Naive thymus-derived CD4-positive, alpha-beta T cell (primary cell): ENCODE data around the gene TNRC6A. TPM values are rescaled to one million over a fixed set of nuclear protein-coding genes. Genes with fewer than 3 reads are reported as not detected.
A peak's percentile ranks its signal among the peaks of the same experiment; 100 is the strongest.

Source experiments
- ATAC-seq: fragments of 150-1000 bp; cut with Tn5 transposase; 2 replicates; pipeline ENCODE4 v1.10.0; 2021; ENCODE audit warnings: mild to moderate bottlenecking, moderate library complexity
- CTCF ChIA-PET: fragments of 350-600 bp; sonication (Branson Sonifier 250); formaldehyde crosslinking; loops from one replicate; lab custom pipeline; 2021; ENCODE audit warnings: antibody characterized with exemption; lab: Charles Lee
- POLR2A ChIA-PET: fragments of 350-600 bp; sonication (Branson Sonifier 250); formaldehyde crosslinking; loops from one replicate; lab custom pipeline; 2021; ENCODE audit warnings: antibody characterized with exemption, inconsistent platforms; lab: Charles Lee
- DNase-seq, 9 donors: peaks; one replicate each; pipeline versions ENCODE4 v3.0.0 to v3.0.0-alpha.2; 2020 to 2022; ENCODE audit warnings: mixed read lengths in 1 of 9
- H3K27ac ChIP-seq: one replicate; pipeline ENCODE4 v1.7.0; 2013; ENCODE audit warnings: mild to moderate bottlenecking, low read depth, low read length, moderate library complexity
- H3K27me3 ChIP-seq, 2 donors: one replicate each; pipeline ENCODE4 v1.7.0; 2013; ENCODE audit warnings: low read length in 2 of 2, mild to moderate bottlenecking in 2 of 2, moderate library complexity in 2 of 2; ENCODE audit not compliant: control insufficient read depth in 2 of 2, insufficient read depth in 2 of 2
- H3K36me3 ChIP-seq, 3 experiments: 1 replicate in 2 of 3; 2 replicates in 1 of 3; pipeline ENCODE4 v1.7.0; 2013; ENCODE audit warnings: low read length in 3 of 3, mild to moderate bottlenecking in 3 of 3, moderate library complexity in 1 of 3; ENCODE audit not compliant: insufficient read depth in 3 of 3, control insufficient read depth in 2 of 3
- H3K4me1 ChIP-seq, 2 donors: one replicate each; pipeline ENCODE4 v1.7.0; 2013; ENCODE audit warnings: low read length in 2 of 2, mild to moderate bottlenecking in 2 of 2, moderate library complexity in 1 of 2; ENCODE audit not compliant: control insufficient read depth in 2 of 2, insufficient read depth in 2 of 2
- H3K4me3 ChIP-seq: 2 replicates; pipeline ENCODE4 v1.7.0; 2013; ENCODE audit warnings: mild to moderate bottlenecking, low read length
- H3K9me3 ChIP-seq, 3 experiments: 1 replicate in 2 of 3; 2 replicates in 1 of 3; pipeline ENCODE4 v1.7.0; 2013; ENCODE audit warnings: low read length in 3 of 3; ENCODE audit not compliant: control insufficient read depth in 2 of 3
- H3K27ac Mint-ChIP-seq, 9 donors: one replicate each; pipeline ENCODE4 v1.8.0; 2020 to 2022; ENCODE audit warnings: mixed read lengths in 9 of 9, mild to moderate bottlenecking in 8 of 9, moderate library complexity in 5 of 9, inconsistent platforms in 2 of 9
- H3K27me3 Mint-ChIP-seq, 5 donors: one replicate each; pipeline ENCODE4 v1.8.0; 2021 to 2022; ENCODE audit warnings: mixed read lengths in 5 of 5, mild to moderate bottlenecking in 1 of 5
- H3K36me3 Mint-ChIP-seq, 5 donors: one replicate each; pipeline ENCODE4 v1.8.0; 2020 to 2022; ENCODE audit warnings: mixed read lengths in 5 of 5, mild to moderate bottlenecking in 3 of 5, inconsistent platforms in 1 of 5
- H3K4me1 Mint-ChIP-seq, 7 donors: one replicate each; pipeline ENCODE4 v1.8.0; 2020 to 2022; ENCODE audit warnings: mixed read lengths in 7 of 7, mild to moderate bottlenecking in 3 of 7, inconsistent platforms in 1 of 7
- H3K4me3 Mint-ChIP-seq, 10 donors: one replicate each; pipeline ENCODE4 v1.8.0; 2020 to 2022; ENCODE audit warnings: mild to moderate bottlenecking in 10 of 10, mixed read lengths in 10 of 10, moderate library complexity in 6 of 10, inconsistent platforms in 2 of 10
- H3K9me3 Mint-ChIP-seq, 11 donors: one replicate each; pipeline ENCODE4 v1.8.0; 2020 to 2022; ENCODE audit warnings: mixed read lengths in 11 of 11, mild to moderate bottlenecking in 4 of 11, inconsistent platforms in 1 of 11, moderate library complexity in 1 of 11
- intact Hi-C, 2 donors: fragments of 100-400 bp; cut with micrococcal nuclease; formaldehyde crosslinking; loops; one replicate each; pipeline ENCODE4 v1.15.1; 2023
- polyA plus RNA-seq, 2 donors: library from polyadenylated mRNA; unstranded; fragments of 300-500 nt; fragmentation: Illumina TruSeq; gene quantifications; one replicate each; pipeline ENCODE4 v1.2.3, GENCODE V29; 2021
- total RNA-seq, 6 experiments: library from RNA in 5 of 6; stranded (reverse) in 5 of 6; gene quantifications; 1 replicate in 5 of 6; 2 replicates in 1 of 6; pipeline ENCODE4 v1.2.3 and lab custom pipeline; 2021 to 2026

TNRC6A gene
- total and polyA plus RNA-seq, 7 experiments from 2014 or later = 13.4 to 110 (median 75.2) TPM

GRCh38 chr16:24815021-24815420, 85.6 kb downstream of the TNRC6A start:
- Histone ChIP-seq H3K36me3 (peaks cover 25 to 89% (median 26%) of the 10 kb centered on the region in 3 experiments), H3K27ac (no peak overlapping the region), H3K27me3 (no peaks in the 10 kb centered on the region), H3K4me3 (no peak overlapping the region), H3K4me1 (no peaks in the 10 kb centered on the region), H3K9me3 (no peaks in the 10 kb centered on the region)
- no peaks in the 10 kb centered on the region for H3K27me3 Mint-ChIP-seq
- ChIA-PET POLR2A (no interaction called here), CTCF (interaction anchor here (0.6 kb wide), 1 partner anchor 118 kb away, joined by 3 read pairs; no protein-coding TSS in a partner anchor)
- peaks cover 0 to 2% (median 0%) of the 10 kb centered on the region in 7 donors for H3K4me1 Mint-ChIP-seq
- intact Hi-C loops = loop anchor here in 1 of 2 donors (10.0 kb wide), 1 partner anchor 130 kb away; no protein-coding TSS in a partner anchor
- H3K27ac Mint-ChIP-seq = no peak overlapping the region
- ATAC-seq (no peak), DNase-seq (no peak)
- no peaks in the 10 kb centered on the region for H3K9me3 Mint-ChIP-seq
- H3K4me3 Mint-ChIP-seq = no peak overlapping the region
- peaks cover 18 to 53% (median 35%) of the 10 kb centered on the region in 5 donors for H3K36me3 Mint-ChIP-seq

GRCh38 chr16:24816688-24817087, 87.2 kb downstream of the TNRC6A start:
- Histone ChIP-seq H3K27ac (no peak overlapping the region), H3K27me3 (no peaks in the 10 kb centered on the region), H3K9me3 (no peaks in the 10 kb centered on the region), H3K4me3 (no peak overlapping the region), H3K36me3 (peaks cover 23 to 89% (median 42%) of the 10 kb centered on the region in 3 experiments), H3K4me1 (no peaks in the 10 kb centered on the region)
- Mint-ChIP-seq H3K4me3 (no peak overlapping the region), H3K9me3 (no peaks in the 10 kb centered on the region), H3K4me1 (peaks cover 0 to 2% (median 0%) of the 10 kb centered on the region in 7 donors), H3K27me3 (no peaks in the 10 kb centered on the region), H3K36me3 (peaks cover 18 to 54% (median 31%) of the 10 kb centered on the region in 5 donors), H3K27ac (peak overlapping the region in 1 of 9 donors; percentile 59)
- intact Hi-C loops = loop anchor here in 1 of 2 donors (10.0 kb wide), 1 partner anchor 128 kb away; no protein-coding TSS in a partner anchor
- DNase-seq (no peak), ATAC-seq (no peak)
- ChIA-PET CTCF (no interaction called here), POLR2A (no interaction called here)

- no peak overlapping the region for H3K4me3 Mint-ChIP-seq
- H3K4me1 ChIP-seq = no peaks in the 10 kb centered on the region
- no peak for ATAC-seq
Observed at GRCh38 chr16:24819462-24820040, 90.1 kb downstream of the TNRC6A start.

DNA sequence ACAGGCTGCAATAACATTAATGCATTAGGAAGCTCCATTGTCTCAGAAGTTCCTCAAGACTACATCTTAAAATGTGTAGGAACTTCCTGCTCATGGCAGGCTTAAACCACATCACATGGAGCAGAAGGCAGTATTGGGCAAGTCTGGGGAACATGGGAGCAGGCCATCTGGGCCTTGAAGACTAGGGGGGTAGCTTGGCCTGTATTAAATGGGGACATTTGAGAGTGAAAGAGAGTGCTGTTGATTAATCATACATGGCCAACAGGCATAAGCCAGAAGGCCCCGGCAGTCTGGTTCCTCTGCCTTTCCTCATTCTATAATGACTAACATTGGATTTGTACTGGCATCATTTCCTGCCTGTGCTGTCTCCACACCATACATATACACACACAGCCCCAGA, 91.1 kb downstream of the TNRC6A start:
- Histone ChIP-seq H3K4me1 (no peaks in the 10 kb centered on the region), H3K27ac (no peak overlapping the region), H3K27me3 (no peaks in the 10 kb centered on the region), H3K36me3 (peaks cover 24 to 83% (median 40%) of the 10 kb centered on the region in 3 experiments), H3K4me3 (no peak overlapping the region), H3K9me3 (no peaks in the 10 kb centered on the region)
- no peak for ATAC-seq
- intact Hi-C loops = no loop called here
- Mint-ChIP-seq H3K4me1 (peaks cover 0 to 4% (median 0%) of the 10 kb centered on the region in 7 donors), H3K36me3 (peaks cover 18 to 70% (median 30%) of the 10 kb centered on the region in 5 donors), H3K27me3 (no peaks in the 10 kb centered on the region), H3K4me3 (no peak overlapping the region), H3K27ac (peak overlapping the region in 6 of 9 donors; percentile 19 to 72 (median 52)), H3K9me3 (no peaks in the 10 kb centered on the region)
- no peak for DNase-seq
- ChIA-PET POLR2A (no interaction called here), CTCF (no interaction called here)

More at GRCh38 chr16:24819462-24820040, 90.1 kb downstream of the TNRC6A start:
- Mint-ChIP-seq H3K27me3 (no peaks in the 10 kb centered on the region), H3K9me3 (no peaks in the 10 kb centered on the region), H3K4me1 (peaks cover 0 to 4% (median 0%) of the 10 kb centered on the region in 7 donors), H3K27ac (peak overlapping the region in 4 of 9 donors; percentile 1 to 71 (median 49)), H3K36me3 (peaks cover 21 to 68% (median 30%) of the 10 kb centered on the region in 5 donors)
- Histone ChIP-seq H3K36me3 (peaks cover 31 to 92% (median 48%) of the 10 kb centered on the region in 3 experiments), H3K9me3 (no peaks in the 10 kb centered on the region), H3K27me3 (no peaks in the 10 kb centered on the region), H3K27ac (no peak overlapping the region), H3K4me3 (no peak overlapping the region)
- ChIA-PET POLR2A (no interaction called here), CTCF (no interaction called here)
- DNase-seq = no peak
- intact Hi-C loops = loop anchor here in 1 of 2 donors (10.0 kb wide), 1 partner anchor 125 kb away; no protein-coding TSS in a partner anchor

GRCh38 chr16:24821129-24821528, 91.7 kb downstream of the TNRC6A start:
- H3K4me1 ChIP-seq = no peaks in the 10 kb centered on the region
- Mint-ChIP-seq H3K27ac (peak overlapping the region in 8 of 9 donors; percentile 17 to 72 (median 46)), H3K4me3 (no peak overlapping the region), H3K27me3 (no peaks in the 10 kb centered on the region), H3K4me1 (peaks cover 0 to 4% (median 0%) of the 10 kb centered on the region in 7 donors), H3K9me3 (no peaks in the 10 kb centered on the region), H3K36me3 (peaks cover 21 to 76% (median 36%) of the 10 kb centered on the region in 5 donors)
- H3K9me3 ChIP-seq = no peaks in the 10 kb centered on the region
- intact Hi-C loops = no loop called here
- H3K27me3 ChIP-seq = no peaks in the 10 kb centered on the region
- no peak overlapping the region for H3K4me3 ChIP-seq
- no peak for DNase-seq
- peaks cover 20 to 83% (median 40%) of the 10 kb centered on the region in 3 experiments for H3K36me3 ChIP-seq
- no peak overlapping the region for H3K27ac ChIP-seq
- ATAC-seq = no peak
- ChIA-PET POLR2A (no interaction called here), CTCF (no interaction called here)

- Mint-ChIP-seq H3K36me3 (peaks cover 26 to 82% (median 46%) of the 10 kb centered on the region in 5 donors), H3K9me3 (peaks cover 0 to 2% (median 0%) of the 10 kb centered on the region in 11 donors), H3K4me1 (peaks cover 0 to 6% (median 0%) of the 10 kb centered on the region in 7 donors), H3K27ac (peak overlapping the region in 3 of 9 donors; percentile 21 to 67 (median 38)), H3K27me3 (no peaks in the 10 kb centered on the region), H3K4me3 (no peak overlapping the region)
- ChIA-PET POLR2A (no interaction called here), CTCF (no interaction called here)
- Histone ChIP-seq H3K27me3 (no peaks in the 10 kb centered on the region), H3K4me3 (no peak overlapping the region), H3K9me3 (no peaks in the 10 kb centered on the region), H3K4me1 (no peaks in the 10 kb centered on the region), H3K27ac (no peak overlapping the region), H3K36me3 (peaks cover 14 to 88% (median 43%) of the 10 kb centered on the region in 3 experiments)
- no peak for DNase-seq
- intact Hi-C loops = no loop called here
- ATAC-seq = no peak
Observed at GRCh38 chr16:24822542-24822941, 93.1 kb downstream of the TNRC6A start.
